ACC112 (cell line): Measurements from ENCODE around the gene FMNL2.

Source experiments
- H2AFZ ChIP-seq: fragments of 200-600 bp; sonication (generic); one replicate; pipeline ENCODE4 v1.6.0; 2017; ENCODE audit warnings: antibody characterized with exemption, low read length; ENCODE audit not compliant: unreplicated experiment
- H3K27ac ChIP-seq: fragments of 200-600 bp; sonication (generic); 2 replicates; pipeline ENCODE4 v1.5.1; 2014; ENCODE audit warnings: low read depth, mild to moderate bottlenecking, antibody characterized with exemption, low read length, moderate library complexity
- H3K27me3 ChIP-seq: fragments of 200-600 bp; sonication (generic); 2 replicates; pipeline ENCODE4 v1.6.1; 2014; ENCODE audit warnings: mild to moderate bottlenecking, antibody characterized with exemption, low read length, moderate library complexity, mixed read lengths; ENCODE audit not compliant: insufficient read depth
- H3K36me3 ChIP-seq: fragments of 200-600 bp; sonication (generic); 2 replicates; pipeline ENCODE4 v1.6.1; 2016; ENCODE audit warnings: mild to moderate bottlenecking, antibody characterized with exemption, low read length, moderate library complexity, mixed read lengths; ENCODE audit not compliant: insufficient read depth
- H3K4me1 ChIP-seq: fragments of 200-600 bp; sonication (generic); one replicate; pipeline ENCODE4 v1.6.1; 2016; ENCODE audit warnings: low read length, mixed read lengths; ENCODE audit not compliant: insufficient read depth, unreplicated experiment, control insufficient read depth
- H3K4me3 ChIP-seq: fragments of 200-600 bp; sonication (generic); 2 replicates; pipeline ENCODE4 v1.5.1; 2014; ENCODE audit warnings: mild to moderate bottlenecking, low read depth, low read length
- H3K79me2 ChIP-seq: fragments of 200-600 bp; sonication (generic); one replicate; pipeline ENCODE4 v1.6.0; 2016; ENCODE audit warnings: low read length; ENCODE audit not compliant: control insufficient read depth, unreplicated experiment, insufficient read depth

Gene FMNL2

DNA sequence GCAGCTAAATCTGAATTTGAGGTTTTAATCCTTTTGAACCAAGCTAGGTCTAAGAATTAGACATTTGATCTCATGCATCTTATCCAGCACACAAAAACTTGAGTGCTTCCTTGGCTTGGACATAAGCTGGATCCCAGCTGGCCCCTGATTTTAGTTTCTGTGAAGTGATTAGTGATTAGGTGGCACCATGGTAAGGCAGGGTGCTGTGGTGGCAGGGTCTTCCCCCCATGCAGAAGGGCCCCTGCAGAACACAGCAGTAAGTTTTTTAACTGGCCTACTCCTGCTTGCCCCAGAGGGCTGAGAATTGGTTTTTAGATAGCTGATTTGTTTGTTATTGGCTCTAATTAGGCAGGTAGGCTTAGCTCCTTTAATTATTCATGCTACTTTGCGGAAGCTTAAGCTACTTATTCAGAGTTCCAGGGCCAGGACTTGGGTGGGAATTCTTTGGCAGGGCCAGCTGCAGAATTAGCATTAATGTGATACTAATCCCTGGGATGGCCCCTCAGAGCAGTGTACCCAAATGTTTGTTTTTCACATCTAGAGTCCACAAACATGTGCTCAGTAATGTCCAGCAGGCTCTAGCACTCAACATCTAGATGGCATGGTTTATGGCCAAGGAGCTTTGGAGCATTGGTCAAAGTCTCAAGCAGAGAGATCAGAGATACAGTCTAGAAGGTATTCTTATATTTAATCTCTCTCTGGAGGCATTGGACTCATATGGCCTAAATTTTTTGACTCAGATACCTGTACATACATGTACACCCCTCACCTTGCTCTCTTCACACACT, 99.6 kb downstream of the FMNL2 start:
- Histone ChIP-seq H3K36me3 (no peaks in the 10 kb centered on the region), H3K4me3 (no peak overlapping the region), H3K27ac (no peak overlapping the region), H3K4me1 (peaks cover 35% of the 10 kb centered on the region), H3K27me3 (no peaks in the 10 kb centered on the region), H3K79me2 (peaks cover 78% of the 10 kb centered on the region), H2AFZ (no peak overlapping the region)

DNA sequence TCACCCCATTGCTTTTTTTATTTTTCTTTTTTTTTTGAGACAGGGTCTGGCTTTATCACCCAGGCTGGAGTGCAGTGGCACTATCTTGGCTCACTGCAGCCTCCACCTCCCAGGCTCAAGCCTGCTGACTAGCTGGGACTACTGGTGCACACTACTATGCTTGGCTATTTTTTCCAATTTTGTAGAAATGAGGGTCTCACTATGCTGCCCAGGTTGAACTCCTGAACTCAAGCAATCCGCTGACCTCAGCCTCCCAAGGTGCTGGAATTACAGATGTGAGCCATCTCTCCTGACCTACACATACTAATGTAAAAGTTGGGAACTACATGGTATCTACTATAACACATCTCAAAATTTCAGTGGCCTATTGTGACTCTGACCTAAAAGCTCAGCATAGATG, 101.2 kb downstream of the FMNL2 start:
- Histone ChIP-seq H2AFZ (no peak overlapping the region), H3K4me1 (peaks cover 24% of the 10 kb centered on the region), H3K27ac (no peak overlapping the region), H3K4me3 (no peak overlapping the region), H3K27me3 (no peaks in the 10 kb centered on the region), H3K79me2 (peaks cover 78% of the 10 kb centered on the region), H3K36me3 (no peaks in the 10 kb centered on the region)

DNA sequence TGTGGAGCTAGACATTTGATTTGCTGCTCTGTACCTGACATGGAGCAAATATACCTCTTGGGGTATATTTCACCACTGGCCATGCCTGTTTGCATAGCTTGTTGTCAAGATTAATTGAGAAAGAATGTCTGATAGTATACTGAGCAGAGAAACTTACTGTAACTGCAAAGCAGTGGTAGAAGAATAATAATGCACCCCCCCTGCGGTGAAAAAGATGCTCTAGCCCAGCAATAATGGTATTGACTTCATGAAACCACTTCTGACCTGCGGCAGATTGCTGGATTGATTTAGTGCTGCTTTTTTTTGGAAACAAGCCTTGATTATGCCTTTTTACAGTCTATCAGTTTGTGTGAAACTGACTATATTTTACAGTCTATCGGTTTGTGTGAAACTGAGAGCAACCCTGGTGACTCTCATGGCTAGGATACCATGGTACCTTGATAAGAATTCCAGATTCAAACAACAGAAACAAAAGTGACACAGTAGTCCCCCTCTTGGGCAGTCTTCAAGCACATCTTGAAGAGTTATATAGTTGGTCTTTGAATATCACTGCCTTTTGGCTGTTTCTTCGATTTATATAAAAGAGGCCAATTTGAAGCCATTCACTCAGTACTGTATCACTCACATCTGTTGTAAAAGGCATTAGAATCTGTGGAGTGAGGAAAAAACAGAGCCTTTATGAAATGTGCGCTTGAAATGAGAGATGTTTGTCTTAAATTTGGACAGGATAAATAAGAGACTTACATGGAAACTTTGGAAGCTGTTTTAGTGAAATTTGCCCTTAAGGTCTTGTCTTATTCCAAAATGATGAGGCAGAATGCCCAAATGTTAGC, 102.5 kb downstream of the FMNL2 start:
- H2AFZ ChIP-seq = no peak overlapping the region
- H3K4me1 ChIP-seq = peaks cover 12% of the 10 kb centered on the region
- H3K27ac ChIP-seq = no peak overlapping the region
- no peaks in the 10 kb centered on the region for H3K36me3 ChIP-seq
- no peak overlapping the region for H3K4me3 ChIP-seq
- H3K79me2 ChIP-seq = peaks cover 76% of the 10 kb centered on the region
- no peaks in the 10 kb centered on the region for H3K27me3 ChIP-seq

DNA sequence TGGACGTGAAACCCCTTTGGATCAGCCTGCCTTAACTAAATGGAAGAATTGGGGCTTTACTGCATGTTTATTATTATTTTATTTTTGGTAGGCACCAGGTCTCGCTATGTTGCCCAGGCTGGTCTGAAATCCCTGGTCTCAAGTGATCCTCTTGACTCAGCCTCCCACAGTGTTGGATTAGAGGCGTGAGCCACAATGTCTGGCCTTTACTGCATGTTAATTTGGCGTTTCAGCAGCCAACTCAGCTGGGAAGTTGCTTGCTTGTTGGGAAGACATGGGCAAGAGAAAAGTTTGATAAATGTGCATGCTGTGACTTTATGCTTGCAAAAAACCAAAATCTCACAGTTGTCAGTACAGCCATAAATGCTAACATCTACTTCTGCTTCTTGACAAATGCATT, 105.1 kb downstream of the FMNL2 start:
- H3K27ac ChIP-seq = no peak overlapping the region
- H3K4me3 ChIP-seq = no peak overlapping the region

DNA sequence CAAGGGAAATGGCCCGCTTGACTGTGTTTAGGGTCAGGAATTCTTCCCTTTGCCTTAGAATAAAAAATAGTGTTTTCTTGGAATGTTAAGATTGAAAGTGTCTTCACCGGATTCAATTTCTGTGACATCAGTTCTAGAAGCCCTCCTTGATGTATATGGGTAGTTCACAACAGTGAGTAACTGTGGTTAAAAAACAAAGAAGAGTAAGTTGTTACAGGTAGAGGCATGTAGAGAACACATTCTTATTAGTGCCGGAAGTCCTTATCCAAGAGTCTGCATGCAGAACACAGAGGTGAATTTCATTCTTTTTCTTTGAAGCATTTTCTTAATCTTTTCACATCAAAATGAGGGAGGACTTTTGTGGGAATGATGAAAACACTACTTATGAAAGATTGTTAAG, 105.5 kb downstream of the FMNL2 start:
- peaks cover 20% of the 10 kb centered on the region for H3K4me1 ChIP-seq
- H2AFZ ChIP-seq = no peak overlapping the region

More for the DNA sequence above, 105.1 kb downstream of the FMNL2 start:
- no peaks in the 10 kb centered on the region for H3K36me3 ChIP-seq
- H3K79me2 ChIP-seq = peaks cover 59% of the 10 kb centered on the region
- H2AFZ ChIP-seq = no peak overlapping the region
- H3K4me1 ChIP-seq = peaks cover 15% of the 10 kb centered on the region
- no peaks in the 10 kb centered on the region for H3K27me3 ChIP-seq

DNA sequence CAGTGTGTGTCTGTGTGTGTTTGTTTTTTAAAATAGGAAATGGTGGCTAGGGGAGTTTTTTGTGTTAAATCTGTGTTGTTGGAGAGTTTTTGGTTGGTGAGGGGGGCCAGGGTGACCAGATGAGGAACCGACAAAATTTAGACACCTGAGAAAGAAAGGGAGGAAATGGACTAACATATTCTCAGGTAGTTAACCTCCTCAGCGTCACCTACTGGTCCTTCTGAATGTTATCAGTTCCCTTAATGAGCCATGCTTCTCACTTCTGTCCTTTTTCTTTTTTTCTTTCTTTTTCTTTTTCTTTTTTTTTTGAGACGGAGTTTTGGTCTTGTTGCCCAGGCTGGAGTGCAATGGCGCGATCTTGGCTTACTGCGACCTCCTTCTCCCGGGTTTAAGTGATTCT, 107.0 kb downstream of the FMNL2 start:
- peaks cover 52% of the 10 kb centered on the region for H3K79me2 ChIP-seq

More for the DNA sequence above, 105.5 kb downstream of the FMNL2 start:
- H3K36me3 ChIP-seq = no peaks in the 10 kb centered on the region
- H3K4me3 ChIP-seq = no peak overlapping the region
- H3K27ac ChIP-seq = no peak overlapping the region
- H3K27me3 ChIP-seq = no peaks in the 10 kb centered on the region
- H3K79me2 ChIP-seq = peaks cover 59% of the 10 kb centered on the region

DNA sequence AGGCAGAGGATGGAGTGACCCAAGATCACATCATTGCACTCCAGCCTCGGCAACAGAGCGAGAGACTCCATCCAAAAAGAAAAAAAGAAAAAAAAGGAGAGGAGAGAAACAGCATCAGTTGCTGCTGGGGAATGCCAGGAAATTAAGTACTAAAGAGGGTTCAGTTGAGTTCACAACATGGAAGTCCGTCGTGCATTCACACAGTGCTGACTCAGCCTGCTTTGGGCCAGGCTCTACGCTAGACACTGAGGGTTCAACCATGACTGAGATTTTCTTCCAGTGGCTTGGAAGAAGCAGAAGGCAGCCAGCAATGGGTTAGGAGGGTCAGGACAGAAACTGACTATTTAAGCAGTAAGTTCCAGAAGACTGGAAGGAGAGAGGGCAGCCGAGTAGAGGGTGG, 108.8 kb downstream of the FMNL2 start:
- no peaks in the 10 kb centered on the region for H3K27me3 ChIP-seq
- peaks cover 40% of the 10 kb centered on the region for H3K4me1 ChIP-seq
- no peak overlapping the region for H2AFZ ChIP-seq
- H3K36me3 ChIP-seq = no peaks in the 10 kb centered on the region
- no peak overlapping the region for H3K4me3 ChIP-seq
- H3K79me2 ChIP-seq = peaks cover 52% of the 10 kb centered on the region
- no peak overlapping the region; the same call in 1 of the 2 replicates for H3K27ac ChIP-seq

More for the DNA sequence above, 107.0 kb downstream of the FMNL2 start:
- Histone ChIP-seq H3K27me3 (no peaks in the 10 kb centered on the region), H3K4me3 (no peak overlapping the region), H2AFZ (no peak overlapping the region), H3K27ac (no peak overlapping the region), H3K4me1 (peaks cover 31% of the 10 kb centered on the region), H3K36me3 (no peaks in the 10 kb centered on the region)

DNA sequence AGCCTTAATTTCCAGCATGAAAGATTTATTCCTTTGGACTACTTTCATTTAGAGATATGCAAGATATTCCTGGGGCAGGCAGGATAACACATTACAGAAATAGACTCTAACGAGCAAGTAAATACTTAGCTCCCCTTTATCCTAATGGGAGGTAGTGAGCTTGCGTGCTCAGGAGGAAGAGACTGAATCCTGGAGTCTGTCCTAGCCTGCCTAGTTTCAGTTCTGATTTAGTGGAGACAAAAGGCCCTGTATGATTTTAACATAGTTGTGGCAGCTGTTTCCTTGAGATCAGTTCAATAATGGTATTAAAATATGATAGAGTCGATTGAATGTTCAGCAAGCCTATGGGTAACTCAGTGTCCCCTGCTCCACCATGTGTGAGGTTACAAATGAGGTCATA, 109.5 kb downstream of the FMNL2 start:
- Histone ChIP-seq H3K36me3 (no peaks in the 10 kb centered on the region), H3K27ac (peak overlapping the region; percentile 89; the same call in 1 of the 2 replicates), H3K79me2 (peaks cover 55% of the 10 kb centered on the region), H3K27me3 (no peaks in the 10 kb centered on the region), H3K4me1 (peaks cover 40% of the 10 kb centered on the region), H2AFZ (no peak overlapping the region), H3K4me3 (no peak overlapping the region)

DNA sequence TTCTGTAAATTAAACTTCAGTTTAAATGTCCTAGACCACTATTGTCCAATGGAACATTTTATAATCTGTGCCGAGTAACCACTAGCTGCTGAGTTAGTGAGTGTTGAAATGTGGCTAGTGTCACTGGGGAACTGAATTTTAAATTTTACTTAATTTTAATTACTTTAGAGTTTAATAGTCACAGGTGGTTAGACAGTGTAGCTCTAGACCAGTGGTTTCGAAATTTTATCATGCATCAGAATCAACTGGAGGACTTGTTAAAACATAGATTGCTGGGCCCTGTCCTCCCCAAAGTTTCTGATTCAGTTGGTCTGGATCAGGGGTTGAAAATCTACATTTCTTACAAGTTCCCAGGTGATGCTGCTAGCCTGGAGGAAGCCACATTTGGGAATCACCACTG, 110.4 kb downstream of the FMNL2 start:
- Histone ChIP-seq H3K27ac (peak overlapping the region; percentile 89), H2AFZ (no peak overlapping the region), H3K79me2 (peaks cover 51% of the 10 kb centered on the region), H3K4me3 (no peak overlapping the region), H3K27me3 (no peaks in the 10 kb centered on the region), H3K4me1 (peaks cover 40% of the 10 kb centered on the region), H3K36me3 (no peaks in the 10 kb centered on the region)

DNA sequence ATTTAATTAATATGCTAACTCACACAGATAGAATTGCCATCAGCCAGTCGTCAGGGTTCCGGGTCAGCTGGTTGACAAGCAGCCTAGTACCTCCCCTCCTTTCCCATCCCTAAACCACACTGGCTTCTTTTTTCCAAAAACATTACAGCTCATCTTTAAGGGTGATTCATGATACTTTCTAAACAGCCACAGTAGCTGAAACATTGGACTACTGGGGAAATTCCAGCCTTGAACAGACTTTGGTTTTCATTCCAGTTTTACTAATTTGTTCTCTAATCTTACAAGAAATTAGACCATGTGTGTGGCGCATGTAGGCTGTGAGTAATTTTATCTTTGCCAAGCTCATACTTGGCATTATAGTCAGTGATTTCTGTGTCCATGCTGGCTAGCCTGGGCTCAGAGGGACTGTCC, 110.8 kb downstream of the FMNL2 start:
- Histone ChIP-seq H3K4me1 (peaks cover 40% of the 10 kb centered on the region), H2AFZ (no peak overlapping the region), H3K27me3 (no peaks in the 10 kb centered on the region), H3K79me2 (peaks cover 50% of the 10 kb centered on the region), H3K27ac (peak overlapping the region; percentile 89), H3K4me3 (peak overlapping the region; percentile 56), H3K36me3 (no peaks in the 10 kb centered on the region)
